HCT116 (cell line): Measurements from ENCODE around the gene CD244.

Experiments used
- CTCF ChIP-seq, 3 experiments: fragments of 200-600 bp in 1 of 3; sonication (generic) in 1 of 3; IDR thresholded peaks in 2 of 3; conservative IDR thresholded peaks in 1 of 3; 2 replicates each; pipeline ENCODE4 v1.5.1; 2012 to 2017; ENCODE audit warnings: low read depth in 2 of 3, low read length in 2 of 3, antibody characterized with exemption in 1 of 3, borderline replicate concordance in 1 of 3, control low read depth in 1 of 3, mild to moderate bottlenecking in 1 of 3, mixed read lengths in 1 of 3, mixed run types in 1 of 3, moderate library complexity in 1 of 3; ENCODE audit not compliant: insufficient read depth in 1 of 3
- EZH2 ChIP-seq: fragments of 200-600 bp; sonication (generic); IDR thresholded peaks from 2 replicates; pipeline ENCODE4 v1.6.1; 2017; ENCODE audit warnings: antibody characterized with exemption, mixed run types
- EZH2phosphoT487 ChIP-seq: fragments of 200-600 bp; IDR thresholded peaks from 2 replicates; pipeline ENCODE4 v1.6.1; 2018; ENCODE audit warnings: antibody characterized with exemption, borderline replicate concordance
- FOSL1 ChIP-seq: IDR thresholded peaks from 2 replicates; pipeline ENCODE4 v1.6.1; 2012; ENCODE audit warnings: low read depth
- POLR2A ChIP-seq: IDR thresholded peaks from 2 replicates; pipeline ENCODE4 v1.7.0; 2011; ENCODE audit warnings: borderline replicate concordance; ENCODE audit not compliant: insufficient read depth, insufficient read length; ENCODE audit errors: extremely low read depth
- POLR2AphosphoS5 ChIP-seq: IDR thresholded peaks from 2 replicates; pipeline ENCODE4 v1.6.1; 2011; ENCODE audit warnings: mild to moderate bottlenecking, low read depth, low read length, moderate library complexity
- SRF ChIP-seq: IDR thresholded peaks from 2 replicates; pipeline ENCODE4 v1.6.1; 2012; ENCODE audit warnings: low read depth
- TCF7L2 ChIP-seq: IDR thresholded peaks from 2 replicates; pipeline ENCODE4 v1.7.0; 2011; ENCODE audit warnings: borderline replicate concordance, inconsistent platforms; ENCODE audit not compliant: insufficient read depth, insufficient read length; ENCODE audit errors: extremely low read depth

- TF ChIP-seq CTCF (IDR thresholded peaks at IDR 0.05 in 2 of 3, conservative IDR thresholded peaks at IDR 0.05 in 1 of 3; ENCODE audit: borderline replicate concordance in 1 of 3, insufficient read depth in 1 of 3, low read depth in 2 of 3, low read length in 2 of 3) (no peak), POLR2AphosphoS5 (no peak), TCF7L2 (no peak), EZH2phosphoT487 (no peak), EZH2 (no peak), FOSL1 (no peak), SRF (no peak), POLR2A (no peak)
Measured at GRCh38 chr1:160789702-160790611, 72.7 kb downstream of the CD244 start.
